Large intestine (tissue), 3 donors: ENCODE data around the gene AUTS2. TPM values are rescaled to one million over a fixed set of nuclear protein-coding genes. Genes with fewer than 3 reads are reported as not detected.

Source experiments
- DNase-seq, 2 donors: peaks; one replicate each; pipeline versions ENCODE4 v3.0.0 to v3.0.0-alpha.2; 2013
- H3K27ac ChIP-seq: one replicate; pipeline ENCODE4 v1.5.1; 2013; ENCODE audit warnings: low read length
- H3K27me3 ChIP-seq: 2 replicates; pipeline ENCODE4 v1.6.1; 2013; ENCODE audit warnings: low read length; ENCODE audit not compliant: control insufficient read depth, insufficient read depth
- H3K36me3 ChIP-seq: 2 replicates; pipeline ENCODE4 v1.6.1; 2013; ENCODE audit warnings: low read length; ENCODE audit not compliant: control insufficient read depth, insufficient read depth
- H3K4me1 ChIP-seq: one replicate; pipeline ENCODE4 v1.6.1; 2013; ENCODE audit warnings: low read length; ENCODE audit not compliant: control insufficient read depth, insufficient read depth
- H3K4me3 ChIP-seq: one replicate; pipeline ENCODE4 v1.5.1; 2013; ENCODE audit warnings: low read length
- H3K9me3 ChIP-seq: one replicate; pipeline ENCODE4 v1.6.1; 2013; ENCODE audit warnings: mild to moderate bottlenecking, low read depth, low read length, moderate library complexity; ENCODE audit not compliant: control insufficient read depth
- WGBS: methylation state at CpG from one replicate; pipeline ENCODE4 v1.1.5; 2013; ENCODE audit warnings: low lambda C conversion rate; ENCODE audit not compliant: insufficient coverage; 5-methylcytosine and 5-hydroxymethylcytosine counted together
- polyA plus RNA-seq: library from polyadenylated mRNA; unstranded; fragments of 120-200 nt; gene quantifications from one replicate; pipeline ENCODE4 v1.2.1, GENCODE V29; 2013

The AUTS2 gene
- polyA plus RNA-seq, 1 donor: 51.3 TPM

- H3K4me3 ChIP-seq: no peak overlapping the region
- no peaks in the 10 kb centered on the region for H3K27me3 ChIP-seq
- no peaks in the 10 kb centered on the region for H3K36me3 ChIP-seq
- no peak for DNase-seq
- 100% methylated on average over 1 of the region's 8 CpGs for WGBS
- no peak overlapping the region for H3K27ac ChIP-seq
- H3K9me3 ChIP-seq: no peaks in the 10 kb centered on the region
- no peaks in the 10 kb centered on the region for H3K4me1 ChIP-seq
Measured at GRCh38 chr7:70529914-70530585, 931.8 kb downstream of the AUTS2 start.

GRCh38 chr7:70533614-70534013 is 935.3 kb downstream of the AUTS2 start:
- Histone ChIP-seq H3K4me3 (no peak overlapping the region), H3K27ac (no peak overlapping the region), H3K4me1 (no peaks in the 10 kb centered on the region), H3K27me3 (no peaks in the 10 kb centered on the region), H3K9me3 (no peaks in the 10 kb centered on the region), H3K36me3 (no peaks in the 10 kb centered on the region)
- DNase-seq: no peak
- WGBS: no CpG with 5 or more reads among the region's 2 CpGs

- no peak for DNase-seq
- no peak overlapping the region for H3K4me3 ChIP-seq
Measured at GRCh38 chr7:70539205-70539604, 940.9 kb downstream of the AUTS2 start.

GRCh38 chr7:70539617-70540016 is 941.3 kb downstream of the AUTS2 start:
- no peak for DNase-seq
- H3K27me3 ChIP-seq: no peaks in the 10 kb centered on the region
- no peaks in the 10 kb centered on the region for H3K36me3 ChIP-seq
- H3K27ac ChIP-seq: no peak overlapping the region
- no peak overlapping the region for H3K4me3 ChIP-seq
- H3K4me1 ChIP-seq: no peaks in the 10 kb centered on the region
- WGBS: 100% methylated on average over 1 of the region's 9 CpGs
- H3K9me3 ChIP-seq: no peaks in the 10 kb centered on the region

More at GRCh38 chr7:70539205-70539604, 940.9 kb downstream of the AUTS2 start:
- no peaks in the 10 kb centered on the region for H3K9me3 ChIP-seq
- H3K4me1 ChIP-seq: no peaks in the 10 kb centered on the region
- H3K27me3 ChIP-seq: no peaks in the 10 kb centered on the region
- no peaks in the 10 kb centered on the region for H3K36me3 ChIP-seq
- H3K27ac ChIP-seq: no peak overlapping the region

GRCh38 chr7:70540641-70541040 is 942.4 kb downstream of the AUTS2 start:
- no peak overlapping the region for H3K27ac ChIP-seq
- WGBS: no CpG with 5 or more reads among the region's 1 CpG

GRCh38 chr7:70542750-70543376 is 944.6 kb downstream of the AUTS2 start:
- Histone ChIP-seq H3K4me1 (no peaks in the 10 kb centered on the region), H3K27ac (no peak overlapping the region)
- DNase-seq: no peak

More at GRCh38 chr7:70540641-70541040, 942.4 kb downstream of the AUTS2 start:
- no peaks in the 10 kb centered on the region for H3K9me3 ChIP-seq
- no peaks in the 10 kb centered on the region for H3K27me3 ChIP-seq
- no peak overlapping the region for H3K4me3 ChIP-seq
- H3K36me3 ChIP-seq: no peaks in the 10 kb centered on the region
- no peaks in the 10 kb centered on the region for H3K4me1 ChIP-seq
- DNase-seq: no peak

GRCh38 chr7:70544016-70544415 is 945.7 kb downstream of the AUTS2 start:
- DNase-seq: no peak
- Histone ChIP-seq H3K9me3 (no peaks in the 10 kb centered on the region), H3K36me3 (no peaks in the 10 kb centered on the region), H3K4me3 (no peak overlapping the region), H3K27ac (no peak overlapping the region), H3K27me3 (no peaks in the 10 kb centered on the region), H3K4me1 (no peaks in the 10 kb centered on the region)
- no CpG with 5 or more reads among the region's 2 CpGs for WGBS

More at GRCh38 chr7:70542750-70543376, 944.6 kb downstream of the AUTS2 start:
- no CpG with 5 or more reads among the region's 1 CpG for WGBS
- no peaks in the 10 kb centered on the region for H3K27me3 ChIP-seq
- no peak overlapping the region for H3K4me3 ChIP-seq
- no peaks in the 10 kb centered on the region for H3K9me3 ChIP-seq
- no peaks in the 10 kb centered on the region for H3K36me3 ChIP-seq

- DNase-seq: no peak
- Histone ChIP-seq H3K4me3 (no peak overlapping the region), H3K36me3 (no peaks in the 10 kb centered on the region), H3K4me1 (no peaks in the 10 kb centered on the region), H3K27ac (no peak overlapping the region), H3K27me3 (no peaks in the 10 kb centered on the region), H3K9me3 (no peaks in the 10 kb centered on the region)
- 100% methylated on average over 1 of the region's 6 CpGs for WGBS
Measured at GRCh38 chr7:70545214-70545613, 946.9 kb downstream of the AUTS2 start.

GRCh38 chr7:70552141-70552540 is 953.9 kb downstream of the AUTS2 start:
- H3K27me3 ChIP-seq: no peaks in the 10 kb centered on the region
- no peaks in the 10 kb centered on the region for H3K36me3 ChIP-seq
- H3K4me3 ChIP-seq: no peak overlapping the region
- H3K4me1 ChIP-seq: no peaks in the 10 kb centered on the region
- H3K27ac ChIP-seq: no peak overlapping the region
- 100% methylated on average over 2 of the region's 3 CpGs for WGBS
- H3K9me3 ChIP-seq: no peaks in the 10 kb centered on the region
- DNase-seq: no peak

GRCh38 chr7:70553364-70553763 is 955.1 kb downstream of the AUTS2 start:
- H3K4me3 ChIP-seq: no peak overlapping the region
- H3K36me3 ChIP-seq: no peaks in the 10 kb centered on the region
- no peaks in the 10 kb centered on the region for H3K9me3 ChIP-seq
- H3K4me1 ChIP-seq: no peaks in the 10 kb centered on the region
- no peaks in the 10 kb centered on the region for H3K27me3 ChIP-seq
- WGBS: no CpG with 5 or more reads among the region's 1 CpG
- H3K27ac ChIP-seq: no peak overlapping the region
- no peak for DNase-seq

GRCh38 chr7:70554646-70555045 is 956.4 kb downstream of the AUTS2 start:
- WGBS: no CpG with 5 or more reads among the region's 1 CpG
- Histone ChIP-seq H3K27me3 (no peaks in the 10 kb centered on the region), H3K9me3 (no peaks in the 10 kb centered on the region), H3K27ac (no peak overlapping the region), H3K36me3 (no peaks in the 10 kb centered on the region), H3K4me1 (no peaks in the 10 kb centered on the region), H3K4me3 (no peak overlapping the region)
- no peak for DNase-seq
